Mesenchymal stem cell (in vitro differentiated cells and primary cell): ENCODE results near the gene GUCY2F.

Experiments used
- DNase-seq: peaks from one replicate; pipeline ENCODE4 v3.0.0-alpha.2; 2013
- H2AFZ ChIP-seq: one replicate; pipeline ENCODE4 v1.6.1; 2013; ENCODE audit warnings: low read depth, mild to moderate bottlenecking, control low read depth, inconsistent platforms, low read length, moderate library complexity
- H2AK5ac ChIP-seq: 2 replicates; pipeline ENCODE4 v1.6.1; 2013; ENCODE audit warnings: low read length, moderate library complexity, mild to moderate bottlenecking, inconsistent platforms; ENCODE audit not compliant: severe bottlenecking
- H2BK120ac ChIP-seq: one replicate; pipeline ENCODE4 v1.6.1; 2013; ENCODE audit warnings: low read depth, mild to moderate bottlenecking, inconsistent platforms, low read length, moderate library complexity
- H2BK12ac ChIP-seq, 2 experiments: one replicate each; pipeline ENCODE4 v1.6.1; 2013; ENCODE audit warnings: inconsistent platforms in 2 of 2, low read length in 2 of 2, mild to moderate bottlenecking in 2 of 2, moderate library complexity in 2 of 2, control low read depth in 1 of 2
- H2BK15ac ChIP-seq: one replicate; pipeline ENCODE4 v1.6.1; 2013; ENCODE audit warnings: mild to moderate bottlenecking, low read depth, inconsistent platforms; ENCODE audit not compliant: poor library complexity, severe bottlenecking
- H2BK5ac ChIP-seq: 2 replicates; pipeline ENCODE4 v1.6.1; 2013; ENCODE audit warnings: low read depth, mild to moderate bottlenecking, low read length, control low read depth, inconsistent platforms; ENCODE audit not compliant: poor library complexity, severe bottlenecking
- H3K14ac ChIP-seq, 2 experiments: one replicate each; pipeline ENCODE4 v1.6.1; 2013; ENCODE audit warnings: inconsistent platforms in 2 of 2, low read length in 2 of 2, control low read depth in 1 of 2, mild to moderate bottlenecking in 1 of 2, moderate library complexity in 1 of 2
- H3K18ac ChIP-seq, 2 experiments: one replicate each; pipeline ENCODE4 v1.6.1; 2013; ENCODE audit warnings: inconsistent platforms in 2 of 2, low read length in 2 of 2, control low read depth in 1 of 2, low read depth in 1 of 2, mild to moderate bottlenecking in 1 of 2
- H3K23ac ChIP-seq, 2 experiments: one replicate each; pipeline ENCODE4 v1.6.1; 2013; ENCODE audit warnings: inconsistent platforms in 2 of 2, low read length in 2 of 2, mild to moderate bottlenecking in 2 of 2, moderate library complexity in 2 of 2, control low read depth in 1 of 2
- H3K27ac ChIP-seq: 2 replicates; pipeline ENCODE4 v1.5.1; 2013; ENCODE audit warnings: mild to moderate bottlenecking, moderate library complexity, low read length, control low read depth, inconsistent platforms; ENCODE audit not compliant: poor library complexity, severe bottlenecking
- H3K27me3 ChIP-seq, 2 experiments: 2 replicates each; pipeline versions ENCODE4 v1.6.1 to v1.7.0; 2013; ENCODE audit warnings: low read length in 2 of 2, mild to moderate bottlenecking in 2 of 2, moderate library complexity in 2 of 2, control low read depth in 1 of 2, inconsistent platforms in 1 of 2; ENCODE audit not compliant: control insufficient read depth in 1 of 2, insufficient read depth in 1 of 2
- H3K36me3 ChIP-seq, 2 experiments: 2 replicates each; pipeline versions ENCODE4 v1.6.1 to v1.7.0; 2013; ENCODE audit warnings: low read length in 2 of 2, control low read depth in 1 of 2, inconsistent platforms in 1 of 2, low read depth in 1 of 2, mild to moderate bottlenecking in 1 of 2; ENCODE audit not compliant: insufficient read depth in 2 of 2, control insufficient read depth in 1 of 2
- H3K4ac ChIP-seq, 2 experiments: one replicate each; pipeline ENCODE4 v1.6.1; 2013; ENCODE audit warnings: inconsistent platforms in 2 of 2, low read length in 2 of 2, mild to moderate bottlenecking in 2 of 2, moderate library complexity in 2 of 2, control low read depth in 1 of 2, low read depth in 1 of 2
- H3K4me1 ChIP-seq: 2 replicates; pipeline ENCODE4 v1.6.1; 2013; ENCODE audit warnings: low read depth, low read length, control low read depth; ENCODE audit not compliant: control insufficient read depth, insufficient read depth
- H3K4me2 ChIP-seq: 2 replicates; pipeline ENCODE4 v1.6.1; 2013; ENCODE audit warnings: low read length, mild to moderate bottlenecking, inconsistent platforms; ENCODE audit not compliant: poor library complexity, severe bottlenecking
- H3K4me3 ChIP-seq, 2 experiments: 2 replicates each; pipeline versions ENCODE4 v1.5.1 to v1.7.0; 2013; ENCODE audit warnings: low read length in 2 of 2, mild to moderate bottlenecking in 2 of 2, control low read depth in 1 of 2, low read depth in 1 of 2; ENCODE audit not compliant: insufficient read depth in 1 of 2
- H3K79me1 ChIP-seq: replicated peaks from 2 replicates; pipeline ENCODE4 v1.6.1; 2013; ENCODE audit warnings: mild to moderate bottlenecking, control low read depth, low read length, inconsistent platforms; ENCODE audit not compliant: poor library complexity, severe bottlenecking
- H3K9ac ChIP-seq: 2 replicates; pipeline ENCODE4 v1.7.0; 2013; ENCODE audit warnings: mild to moderate bottlenecking, low read length, moderate library complexity
- H3K9me3 ChIP-seq: 2 replicates; pipeline ENCODE4 v1.7.0; 2013; ENCODE audit warnings: mild to moderate bottlenecking, low read length; ENCODE audit not compliant: control insufficient read depth
- H4K8ac ChIP-seq: one replicate; pipeline ENCODE4 v1.6.1; 2013; ENCODE audit warnings: inconsistent platforms, mild to moderate bottlenecking, low read length, moderate library complexity
- H4K91ac ChIP-seq: one replicate; pipeline ENCODE4 v1.6.1; 2013; ENCODE audit warnings: mild to moderate bottlenecking, low read length, inconsistent platforms
- WGBS: methylation state at CpG from one replicate; pipeline ENCODE4 v1.1.7; 2013; ENCODE audit warnings: mixed read lengths; 5-methylcytosine and 5-hydroxymethylcytosine counted together

The GUCY2F gene

DNA sequence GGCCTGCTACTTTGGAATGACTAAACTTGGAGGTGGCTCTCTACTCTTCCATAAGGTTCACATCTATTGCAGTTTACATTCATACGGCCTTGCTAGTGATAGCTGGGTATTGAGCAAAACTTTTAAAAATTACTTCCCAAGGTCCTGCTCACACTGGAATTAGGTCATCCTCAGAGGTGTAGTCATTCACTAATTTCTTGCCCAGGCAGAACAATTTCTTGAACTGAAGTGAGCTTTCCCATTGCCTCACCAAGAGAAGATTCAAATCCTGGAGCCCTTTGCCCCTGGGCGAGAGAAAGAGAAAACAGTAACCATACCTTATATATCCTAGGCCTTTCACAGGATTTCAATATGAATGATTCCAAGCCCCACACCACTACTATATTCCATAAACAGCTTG lies 109.2 kb downstream of the GUCY2F start:
- H3K18ac ChIP-seq, result no peak overlapping the region
- no peak overlapping the region for H3K23ac ChIP-seq
- H3K4ac ChIP-seq, result no peak overlapping the region
- H2AFZ ChIP-seq, result no peak overlapping the region
- WGBS, result 75% methylated on average over 2 of the region's 2 CpGs
- H3K9me3 ChIP-seq, result no peaks in the 10 kb centered on the region
- H4K8ac ChIP-seq, result no peak overlapping the region
- no peak for DNase-seq
- no peaks in the 10 kb centered on the region for H3K4me1 ChIP-seq
- H2BK12ac ChIP-seq, result no peak overlapping the region
- H3K27me3 ChIP-seq, result peaks cover 0 to 42% of the 10 kb centered on the region in 2 experiments
- no peak overlapping the region for H3K14ac ChIP-seq
- no peak overlapping the region for H2BK5ac ChIP-seq
- H3K4me3 ChIP-seq, result no peak overlapping the region
- no peak overlapping the region for H2BK15ac ChIP-seq
- no peak overlapping the region for H3K27ac ChIP-seq
- no peaks in the 10 kb centered on the region for H3K79me1 ChIP-seq
- H3K36me3 ChIP-seq, result no peaks in the 10 kb centered on the region
- no peak overlapping the region for H4K91ac ChIP-seq
- H2AK5ac ChIP-seq, result no peak overlapping the region
- no peak overlapping the region for H2BK120ac ChIP-seq
- H3K4me2 ChIP-seq, result no peak overlapping the region
- no peak overlapping the region for H3K9ac ChIP-seq

DNA sequence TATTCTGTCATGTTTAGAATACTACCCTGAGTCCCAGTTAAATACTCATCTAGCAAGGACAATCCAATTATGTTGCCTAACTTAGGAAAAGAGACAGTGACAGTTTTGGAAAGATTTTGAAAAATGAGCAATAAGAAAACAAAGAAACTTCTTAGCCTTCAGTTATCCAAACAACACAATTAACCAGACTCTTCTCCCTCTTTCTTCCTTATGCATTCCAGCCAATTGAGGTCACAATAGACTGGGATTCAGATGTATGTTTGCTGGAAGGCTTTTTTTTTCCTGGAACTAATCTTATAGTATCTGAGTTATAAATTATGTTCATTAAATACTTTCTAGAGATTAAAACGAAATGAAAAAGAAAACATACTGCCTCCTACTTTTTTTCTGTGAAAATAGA lies 109.6 kb downstream of the GUCY2F start:
- no peak overlapping the region for H2BK15ac ChIP-seq
- H3K4me3 ChIP-seq, result no peak overlapping the region
- H3K23ac ChIP-seq, result no peak overlapping the region
- H2AK5ac ChIP-seq, result no peak overlapping the region
- H4K91ac ChIP-seq, result no peak overlapping the region
- no peak overlapping the region for H3K18ac ChIP-seq
- no peak overlapping the region for H2BK12ac ChIP-seq
- no peaks in the 10 kb centered on the region for H3K36me3 ChIP-seq
- H3K79me1 ChIP-seq, result no peaks in the 10 kb centered on the region
- no peak overlapping the region for H3K14ac ChIP-seq
- H3K4me2 ChIP-seq, result no peak overlapping the region
- WGBS, result no CpG with 5 or more reads among the region's 1 CpG
- H3K27ac ChIP-seq, result no peak overlapping the region
- no peak overlapping the region for H2BK5ac ChIP-seq
- peaks cover 0 to 39% of the 10 kb centered on the region in 2 experiments for H3K27me3 ChIP-seq
- H3K9ac ChIP-seq, result no peak overlapping the region
- no peak overlapping the region for H2AFZ ChIP-seq
- H3K9me3 ChIP-seq, result no peaks in the 10 kb centered on the region
- no peak overlapping the region for H3K4ac ChIP-seq
- H3K4me1 ChIP-seq, result no peaks in the 10 kb centered on the region
- DNase-seq, result no peak
- H4K8ac ChIP-seq, result no peak overlapping the region
- H2BK120ac ChIP-seq, result no peak overlapping the region

DNA sequence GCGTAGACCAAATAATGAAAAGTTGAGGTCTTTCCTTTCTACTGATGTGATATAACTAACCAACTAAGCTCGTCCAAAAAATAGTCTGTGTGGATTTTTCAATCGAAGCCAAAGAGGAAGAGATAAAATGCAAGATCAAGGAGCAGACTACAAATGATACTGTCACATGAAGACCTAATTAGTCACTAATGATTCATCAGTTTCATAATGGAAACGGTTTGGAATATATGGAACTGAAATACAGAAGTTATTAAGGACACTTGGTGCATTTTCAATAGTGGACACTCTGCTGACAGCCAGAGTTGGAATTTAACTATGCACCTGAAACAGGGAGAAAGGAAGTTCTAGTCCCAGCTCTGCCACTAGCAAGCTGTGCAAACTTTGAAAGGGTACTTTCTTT lies 119.8 kb downstream of the GUCY2F start:
- Histone ChIP-seq H3K23ac (no peak overlapping the region), H3K9ac (no peak overlapping the region), H3K14ac (no peak overlapping the region), H3K4me3 (no peak overlapping the region), H3K36me3 (no peaks in the 10 kb centered on the region), H3K27me3 (peaks cover 0 to 55% of the 10 kb centered on the region in 2 experiments), H3K27ac (no peak overlapping the region), H4K8ac (no peak overlapping the region), H3K4ac (no peak overlapping the region), H3K4me1 (no peaks in the 10 kb centered on the region), H3K79me1 (no peaks in the 10 kb centered on the region), H3K4me2 (no peak overlapping the region), H2BK120ac (no peak overlapping the region), H2BK15ac (no peak overlapping the region), H2BK5ac (no peak overlapping the region), H2BK12ac (no peak overlapping the region), H2AFZ (no peak overlapping the region), H4K91ac (no peak overlapping the region), H3K9me3 (peaks cover 3% of the 10 kb centered on the region), H3K18ac (no peak overlapping the region), H2AK5ac (no peak overlapping the region)
- WGBS, result 90% methylated on average over 3 of the region's 4 CpGs
- DNase-seq, result no peak

DNA sequence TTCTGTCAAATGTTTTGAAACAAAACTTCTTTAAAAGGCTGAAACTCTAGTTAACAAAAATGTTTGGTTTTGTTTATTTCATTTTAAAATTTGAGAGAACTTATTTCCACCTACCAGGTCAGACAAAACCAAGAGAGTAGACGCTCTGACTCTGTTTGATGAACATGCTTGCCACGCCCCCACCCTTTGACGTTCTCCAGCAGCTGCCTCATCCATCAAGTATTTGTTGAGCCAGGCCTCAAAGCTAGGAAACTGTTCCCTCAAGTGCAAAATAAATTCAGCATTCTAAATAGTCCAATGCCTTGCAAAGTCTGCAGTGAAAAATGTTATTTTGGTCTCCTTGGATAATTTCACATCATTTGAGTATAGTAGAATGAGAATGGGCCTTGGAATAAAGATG lies 121.6 kb downstream of the GUCY2F start:
- H3K4me2 ChIP-seq, result no peak overlapping the region
- no peak overlapping the region for H3K27ac ChIP-seq
- no peak for DNase-seq
- peaks cover 3% of the 10 kb centered on the region for H3K9me3 ChIP-seq
- H3K14ac ChIP-seq, result no peak overlapping the region
- no peak overlapping the region for H4K8ac ChIP-seq
- H3K4me3 ChIP-seq, result no peak overlapping the region
- H2BK15ac ChIP-seq, result no peak overlapping the region
- H3K18ac ChIP-seq, result no peak overlapping the region
- H2BK5ac ChIP-seq, result no peak overlapping the region
- H2BK12ac ChIP-seq, result no peak overlapping the region
- no peak overlapping the region for H2AFZ ChIP-seq
- no peak overlapping the region for H2BK120ac ChIP-seq
- H3K23ac ChIP-seq, result no peak overlapping the region
- H3K27me3 ChIP-seq, result peaks cover 0 to 67% of the 10 kb centered on the region in 2 experiments
- no peak overlapping the region for H3K4ac ChIP-seq
- H3K79me1 ChIP-seq, result no peaks in the 10 kb centered on the region
- 42% methylated on average over 2 of the region's 3 CpGs for WGBS
- H4K91ac ChIP-seq, result no peak overlapping the region
- H3K9ac ChIP-seq, result no peak overlapping the region
- H2AK5ac ChIP-seq, result no peak overlapping the region
- no peaks in the 10 kb centered on the region for H3K4me1 ChIP-seq
- H3K36me3 ChIP-seq, result no peaks in the 10 kb centered on the region
